Hindlimb muscle (tissue), 1 donor: ENCODE measurements around the gene METTL1. TPM values are rescaled to one million over a fixed set of nuclear protein-coding genes. Genes with fewer than 3 reads are reported as not detected.

Experiments used
- DNase-seq: peaks from one replicate; pipeline ENCODE4 v3.0.0-alpha.2; 2013
- polyA plus RNA-seq: library from polyadenylated mRNA; unstranded; fragments of 120-200 nt; gene quantifications from one replicate; pipeline ENCODE4 v1.2.1, GENCODE V29; 2013; ENCODE audit not compliant: insufficient read length

Gene METTL1
- polyA plus RNA-seq, 1 donor = 22.1 TPM

- DNase-seq = no peak
Observed at GRCh38 chr12:57767305-57767698, 4.6 kb downstream of the METTL1 start.

GRCh38 chr12:57766464-57767304 is 5.2 kb downstream of the METTL1 start, which contains the start of gene CYP27B1:
TSS of gene CYP27B1 (minus strand) at chr12:57767078. CDS start at chr12:57767041, 37 bp downstream.
- DNase-seq = no peak

- DNase-seq = no peak
Observed at GRCh38 chr12:57765698-57766463, 6.0 kb downstream of the METTL1 start.

GRCh38 chr12:57765003-57765697 is 6.8 kb downstream of the METTL1 start:
- no peak for DNase-seq

GRCh38 chr12:57764662-57765002 is 7.3 kb downstream of the METTL1 start:
- DNase-seq = no peak

GRCh38 chr12:57763881-57764661 is 7.8 kb downstream of the METTL1 start:
- no peak for DNase-seq

GRCh38 chr12:57762463-57762862 is 9.4 kb downstream of the METTL1 start:
- DNase-seq = no peak

- DNase-seq = no peak
Observed at GRCh38 chr12:57761391-57761998, 10.4 kb downstream of the METTL1 start.

GRCh38 chr12:57760347-57760982 is 11.4 kb downstream of the METTL1 start:
- no peak for DNase-seq

- no peak for DNase-seq
Observed at GRCh38 chr12:57759360-57759980, 12.4 kb downstream of the METTL1 start.

- DNase-seq = no peak
Observed at GRCh38 chr12:57758552-57759359, 13.1 kb downstream of the METTL1 start.

- no peak for DNase-seq
Observed at GRCh38 chr12:57757771-57758170, 14.1 kb downstream of the METTL1 start.

GRCh38 chr12:57756406-57757341 is 15.2 kb downstream of the METTL1 start:
- no peak for DNase-seq

- DNase-seq = no peak
Observed at GRCh38 chr12:57755454-57756372, 16.2 kb downstream of the METTL1 start.

GRCh38 chr12:57755194-57755453 is 16.8 kb downstream of the METTL1 start:
- no peak for DNase-seq

- DNase-seq = no peak
Observed at GRCh38 chr12:57754411-57755193, 17.3 kb downstream of the METTL1 start, which contains the start of gene MARCHF9. TSS of gene MARCHF9 (plus strand) at chr12:57755103. CDS start at chr12:57755529, 426 bp downstream.

- no peak for DNase-seq
Observed at GRCh38 chr12:57753756-57754337, 18.1 kb downstream of the METTL1 start.
